GM03348 (cell line): ENCODE data around the gene BCAS1.

Source experiments
- DNase-seq: peaks from one replicate; pipeline ENCODE4 v3.0.0; 2012; ENCODE audit warnings: low spot score

BCAS1 gene

DNA sequence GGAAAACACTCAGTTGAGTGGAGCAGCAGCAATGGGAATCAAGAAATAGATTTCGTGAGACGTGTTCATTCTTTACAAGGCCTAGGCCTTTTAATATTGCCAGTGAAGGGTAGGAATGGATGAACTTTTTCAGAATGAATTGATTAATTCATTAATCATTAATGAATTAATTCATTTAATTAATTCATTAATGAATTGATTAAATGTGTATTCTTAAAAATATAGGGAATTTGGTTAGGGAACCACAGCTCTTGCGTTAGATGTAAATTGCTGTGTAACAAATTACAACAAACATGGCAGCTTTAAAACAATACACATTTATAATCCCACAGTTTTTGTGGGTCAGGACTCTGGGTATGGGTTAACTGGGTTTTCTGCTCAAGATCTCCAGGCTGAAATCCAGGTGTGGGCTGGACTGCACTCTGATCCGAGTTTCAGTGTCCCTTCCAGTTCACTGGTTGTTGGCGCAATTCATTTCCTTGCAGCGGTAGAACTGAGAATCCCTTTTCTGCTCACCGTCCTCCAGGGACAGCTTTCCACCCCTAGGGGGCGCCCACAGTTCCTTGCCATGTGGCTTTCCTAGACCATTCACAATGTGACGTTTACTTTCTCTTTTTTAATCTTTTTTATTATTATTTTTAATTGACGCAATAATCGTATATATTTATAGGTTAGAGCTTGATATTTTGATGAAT is 32.8 kb upstream of the BCAS1 start:
- peak; percentile 72 for DNase-seq

DNA sequence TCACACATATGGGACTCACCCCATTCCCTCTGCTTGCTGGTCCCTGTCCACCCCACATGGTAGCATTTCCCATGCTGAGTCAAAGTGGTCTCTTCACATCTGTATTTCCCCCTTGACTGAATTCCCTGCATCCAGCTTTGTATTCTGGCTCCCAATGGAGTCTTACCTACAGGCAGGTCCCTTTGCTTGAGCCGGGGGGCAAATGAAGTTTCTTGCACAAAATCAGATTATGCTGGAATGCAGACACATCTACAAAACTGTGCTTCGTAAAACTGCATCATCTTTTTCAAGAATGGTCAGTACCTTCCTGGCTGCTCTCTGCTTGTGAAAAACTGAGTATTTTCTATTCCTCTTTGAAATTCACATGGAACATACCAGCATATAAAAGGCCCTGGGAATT is 32.1 kb upstream of the BCAS1 start:
- DNase-seq, result no peak

DNA sequence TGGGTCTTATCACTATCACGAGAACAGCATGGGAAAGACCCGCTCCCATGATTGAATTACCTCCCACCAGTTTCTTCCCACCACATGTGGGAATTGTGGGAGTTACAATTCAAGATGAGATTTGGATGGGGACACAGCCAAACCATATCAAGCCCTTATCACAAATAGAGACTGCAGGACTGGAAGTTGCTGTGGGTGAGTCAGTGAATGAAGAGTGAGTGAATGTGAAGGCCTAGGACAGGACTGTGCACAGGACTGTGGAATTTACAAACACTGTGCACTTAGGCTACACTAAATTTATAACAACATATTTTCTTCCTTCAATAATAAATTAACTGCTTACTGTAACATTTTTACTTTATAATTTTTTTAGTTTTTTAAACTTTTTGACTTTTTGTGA is 30.2 kb upstream of the BCAS1 start:
- no peak for DNase-seq

DNA sequence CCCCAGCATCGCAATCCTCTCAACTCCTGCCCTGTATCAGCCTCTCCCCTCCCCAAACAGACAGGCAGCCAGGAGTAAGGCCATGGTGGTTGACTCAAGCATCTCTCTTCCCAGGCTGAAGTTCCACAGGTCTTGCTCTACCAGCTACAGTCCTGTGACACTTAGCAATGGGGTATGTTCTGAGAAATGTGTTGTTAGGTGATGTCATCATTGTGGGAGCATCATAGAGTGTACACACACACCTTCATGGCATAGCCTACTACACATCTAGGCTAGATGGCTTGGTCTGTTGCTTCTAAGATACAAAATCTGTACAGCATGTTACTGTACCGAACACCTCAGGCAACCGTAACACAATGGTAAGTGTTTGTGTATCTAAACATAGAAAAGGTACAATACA is 29.5 kb upstream of the BCAS1 start:
- no peak for DNase-seq

DNA sequence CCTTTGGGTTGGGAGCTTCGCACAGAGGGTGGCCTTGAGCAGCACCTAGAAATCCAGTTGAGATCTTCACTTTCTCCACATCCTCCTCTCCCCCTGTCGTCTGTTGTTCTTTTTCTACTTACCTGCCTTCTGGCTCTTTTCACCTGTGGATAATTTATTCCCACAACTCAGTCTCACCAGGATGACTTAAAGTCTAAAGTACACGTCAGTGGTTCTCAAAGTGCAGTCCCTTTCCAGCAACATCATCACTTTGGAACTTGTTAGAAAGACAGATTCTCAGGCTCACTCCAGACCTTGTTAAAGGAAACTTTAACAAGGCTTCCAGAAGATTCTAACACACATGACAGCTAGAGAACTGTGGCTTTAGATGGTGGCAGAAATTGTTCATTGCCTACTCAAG is 27.7 kb upstream of the BCAS1 start:
- DNase-seq, result no peak

DNA sequence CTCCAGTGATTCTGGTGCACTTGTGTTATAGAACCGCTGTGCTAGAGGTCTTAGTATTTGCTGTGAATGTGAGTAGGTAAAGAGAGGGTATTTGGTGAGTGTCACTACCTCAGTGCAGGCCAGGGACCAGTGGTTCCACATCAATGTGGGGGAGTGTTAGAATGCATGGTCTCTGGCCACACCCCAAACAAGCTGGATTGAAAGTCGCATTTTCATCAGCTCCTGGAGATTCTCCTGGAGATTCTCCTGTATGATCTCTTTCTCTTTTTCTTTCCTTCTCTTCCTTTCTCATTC is 26.8 kb upstream of the BCAS1 start:
- DNase-seq, result no peak

DNA sequence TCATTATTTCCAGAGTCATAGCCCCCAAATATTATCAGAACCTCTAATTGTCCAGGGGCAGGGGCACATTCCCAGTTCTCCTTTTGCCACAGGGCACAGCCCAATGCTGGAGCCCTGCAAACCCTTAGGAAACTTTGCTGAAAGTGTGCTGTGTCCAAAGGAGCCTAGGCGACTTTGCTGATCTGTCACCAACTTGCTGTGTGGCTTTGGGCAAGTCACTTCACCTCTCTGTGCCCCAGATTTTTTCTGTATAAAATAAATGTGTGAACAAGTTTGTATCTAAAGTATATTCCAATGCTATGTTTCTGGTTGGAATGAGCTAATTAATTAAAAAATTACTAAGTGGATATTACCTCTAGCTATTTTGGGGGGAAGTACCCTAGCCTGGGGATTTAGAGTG is 25.4 kb upstream of the BCAS1 start:
- DNase-seq, result no peak

DNA sequence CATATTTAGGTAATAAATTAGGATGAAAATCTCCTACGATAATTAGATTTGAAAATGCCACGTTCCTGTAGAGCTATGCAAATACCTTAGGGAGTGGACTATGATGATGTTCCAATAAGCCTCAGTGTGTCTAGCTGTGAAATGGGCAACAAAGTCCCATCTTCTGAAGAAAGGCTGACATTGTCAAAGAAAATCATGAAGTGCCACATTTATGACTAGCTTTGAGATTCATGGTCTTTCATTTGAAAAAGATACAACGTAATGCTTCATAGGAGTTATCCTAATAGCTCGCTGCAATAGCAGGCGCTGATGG is 23.8 kb upstream of the BCAS1 start:
- DNase-seq, result no peak

DNA sequence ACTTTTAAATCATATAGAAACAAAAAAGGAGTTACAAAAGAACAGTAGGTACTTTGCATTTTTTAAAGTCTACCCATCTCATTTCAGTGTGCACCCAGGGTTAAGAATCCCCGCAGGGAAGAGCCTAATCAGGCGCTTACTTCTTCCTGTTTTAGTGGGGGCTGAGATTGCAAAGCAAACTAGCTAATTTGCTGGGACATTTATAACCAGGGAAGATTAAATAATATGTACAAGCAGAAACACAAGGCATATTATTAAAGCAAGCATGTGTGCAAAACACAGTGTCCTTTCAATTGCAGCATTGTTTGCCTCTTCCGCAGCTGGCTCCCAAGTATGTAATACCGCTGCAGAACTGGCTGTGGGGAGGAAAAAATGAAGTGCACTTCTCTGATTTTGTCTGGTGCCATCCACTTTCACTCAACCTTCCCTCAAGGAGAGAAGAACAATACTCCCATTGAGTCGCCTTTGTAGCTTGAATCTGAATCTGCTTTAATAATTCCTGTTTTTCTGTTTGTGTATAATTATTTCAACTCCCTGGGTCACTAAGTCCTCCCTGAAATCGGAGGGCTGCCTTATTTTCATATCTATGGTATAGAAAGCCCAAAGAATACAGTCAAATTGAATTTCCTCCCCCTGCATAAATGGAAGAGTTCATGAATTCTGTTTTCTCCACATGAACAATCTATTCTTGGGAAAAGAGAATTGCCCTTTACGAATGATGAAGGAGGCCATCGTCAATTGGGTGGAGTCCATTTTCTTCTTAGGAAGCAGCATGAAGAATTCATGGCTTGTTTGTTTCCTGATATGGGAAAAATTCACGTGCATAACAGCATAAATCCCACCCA is 23.3 kb upstream of the BCAS1 start:
- DNase-seq, result no peak

DNA sequence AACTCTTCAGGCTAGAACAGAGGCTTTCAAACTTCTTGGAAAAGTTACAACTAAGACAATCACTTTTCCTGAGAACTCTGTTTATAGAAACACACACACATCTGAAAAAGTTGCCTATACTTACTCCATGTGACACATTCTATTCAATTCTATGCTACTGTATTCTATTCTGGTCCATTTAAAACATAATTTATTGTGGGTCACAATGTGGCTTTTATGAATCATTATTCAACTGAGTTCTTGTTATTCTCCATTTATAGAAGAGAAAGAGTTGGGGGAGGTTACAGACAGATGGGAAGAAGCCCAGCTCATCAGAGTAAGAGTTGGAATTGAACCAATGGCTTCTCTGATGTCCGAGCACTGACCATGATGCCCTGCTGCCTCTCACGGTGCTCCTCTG is 21.6 kb upstream of the BCAS1 start:
- DNase-seq, result no peak

DNA sequence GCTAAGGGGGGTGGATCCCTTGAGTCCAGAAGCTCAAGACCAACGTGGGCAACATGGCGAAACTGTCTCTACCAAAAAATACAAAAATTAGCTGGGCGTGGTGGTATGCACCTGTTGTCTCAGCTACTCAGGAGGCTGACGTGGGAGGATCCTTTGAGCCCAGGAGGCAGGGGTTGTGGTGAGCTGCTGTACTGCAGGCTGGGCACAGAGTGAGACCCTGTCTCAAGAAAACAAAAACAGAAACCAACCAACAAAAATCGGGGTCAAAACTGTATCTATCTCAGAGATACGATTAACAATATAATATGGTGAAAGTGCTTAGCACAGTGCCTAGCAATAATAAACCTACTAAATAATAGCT is 20.7 kb upstream of the BCAS1 start:
- no peak for DNase-seq

DNA sequence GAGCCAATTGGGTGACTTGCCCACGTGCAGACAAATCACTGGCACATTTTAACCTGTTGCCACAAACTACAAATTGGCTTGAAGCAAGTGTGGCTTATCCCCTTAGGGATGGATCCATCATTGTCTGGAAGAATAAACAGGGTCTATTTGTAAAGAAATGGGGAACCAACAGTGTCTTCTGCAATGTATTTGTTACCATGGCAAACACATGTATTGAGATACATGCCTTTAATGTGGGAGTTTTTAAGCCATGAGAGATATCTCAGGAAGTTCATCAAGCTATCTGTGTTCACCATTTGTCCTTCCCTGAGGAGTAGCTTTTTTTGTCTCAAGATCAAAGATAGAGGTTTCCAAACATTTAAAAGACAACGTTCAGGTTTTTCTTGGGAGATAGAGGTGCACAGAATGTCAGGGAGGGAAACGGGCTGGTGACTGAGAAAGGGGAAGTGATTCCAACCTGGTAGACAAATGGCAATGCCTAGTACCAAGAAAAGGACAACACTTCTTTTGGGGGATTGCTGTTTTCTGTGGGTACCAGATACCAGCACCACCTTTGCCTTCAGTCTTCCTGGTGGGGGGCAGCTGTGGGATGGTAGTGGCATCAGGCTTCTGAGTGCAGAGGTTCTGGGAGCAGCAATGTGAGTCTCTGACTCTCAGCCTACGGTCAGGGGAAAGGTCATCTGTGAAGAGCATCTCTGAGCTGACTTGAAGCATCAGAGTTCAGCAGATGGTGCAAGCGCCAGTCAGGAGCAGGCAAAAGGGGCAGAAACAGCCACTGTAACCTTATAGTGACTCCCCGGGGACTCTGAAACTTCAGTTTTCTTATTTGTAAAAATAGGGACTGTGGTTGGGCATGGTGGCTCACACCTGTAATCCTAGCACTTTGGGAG is 20.1 kb upstream of the BCAS1 start:
- DNase-seq, result no peak

DNA sequence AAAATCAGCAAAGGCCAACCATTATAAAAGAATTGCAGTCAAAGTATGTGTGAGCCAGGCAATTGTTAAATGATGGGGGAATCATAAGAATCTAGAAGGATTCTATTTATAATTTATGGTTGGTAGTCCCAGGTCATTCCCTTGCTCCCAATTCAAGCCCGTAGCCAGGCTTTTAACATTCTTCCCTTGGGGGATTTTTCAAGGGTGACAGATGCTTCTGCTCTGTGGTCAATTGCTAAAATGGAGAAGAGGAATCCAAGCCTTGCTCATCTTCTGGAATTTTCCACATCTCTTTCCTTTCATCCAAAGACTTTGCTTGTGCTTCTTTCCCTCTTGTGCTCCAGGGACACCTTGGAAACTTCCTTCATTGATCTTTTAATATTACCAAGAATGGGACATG is 18.0 kb upstream of the BCAS1 start:
- peak; percentile 57 for DNase-seq

DNA sequence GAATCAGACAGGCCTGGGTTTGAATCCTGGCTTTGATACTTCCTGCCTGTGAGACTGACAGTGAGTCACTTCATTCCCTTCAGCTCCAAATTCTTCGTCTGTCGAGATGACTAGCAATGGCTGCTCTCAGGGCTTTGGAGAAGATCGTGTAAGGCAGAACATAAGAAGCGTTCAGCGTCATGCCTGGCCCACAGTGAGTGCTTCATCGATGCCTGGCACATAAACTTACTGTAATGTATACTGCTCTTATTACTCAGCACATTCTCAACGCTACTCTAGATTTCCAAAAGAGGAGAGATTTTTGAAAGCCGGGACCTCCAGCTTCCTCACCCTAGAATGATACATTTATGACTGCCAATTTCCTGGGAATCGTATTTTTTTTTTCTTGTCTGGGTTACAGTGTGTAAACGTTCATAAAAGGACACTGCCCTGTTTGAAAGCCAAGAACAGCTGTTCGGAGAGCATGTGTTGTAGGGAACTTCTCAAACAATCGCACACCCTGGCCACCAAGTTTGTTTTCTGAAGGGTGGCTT is 16.2 kb upstream of the BCAS1 start:
- peak; percentile 73 for DNase-seq

DNA sequence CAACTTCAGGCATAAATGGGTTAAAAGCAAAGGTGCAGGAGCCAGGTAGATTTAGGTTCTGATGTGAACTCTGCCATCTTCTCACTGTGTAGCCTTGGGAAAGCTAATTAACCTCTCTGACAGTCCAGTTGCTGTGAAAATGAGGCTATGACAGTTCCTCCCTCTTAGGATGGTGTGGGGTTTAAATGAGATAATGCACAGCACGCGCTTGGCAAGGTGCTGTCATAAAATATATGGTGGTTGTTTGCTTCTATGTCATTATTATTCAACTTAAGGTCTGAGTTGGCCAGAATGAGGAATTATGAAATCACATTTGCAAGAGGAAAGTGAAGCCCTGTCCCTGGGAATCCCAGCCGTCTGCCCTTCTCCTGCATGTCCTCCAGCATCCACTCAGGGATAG is 15.5 kb upstream of the BCAS1 start:
- peak; percentile 33 for DNase-seq

DNA sequence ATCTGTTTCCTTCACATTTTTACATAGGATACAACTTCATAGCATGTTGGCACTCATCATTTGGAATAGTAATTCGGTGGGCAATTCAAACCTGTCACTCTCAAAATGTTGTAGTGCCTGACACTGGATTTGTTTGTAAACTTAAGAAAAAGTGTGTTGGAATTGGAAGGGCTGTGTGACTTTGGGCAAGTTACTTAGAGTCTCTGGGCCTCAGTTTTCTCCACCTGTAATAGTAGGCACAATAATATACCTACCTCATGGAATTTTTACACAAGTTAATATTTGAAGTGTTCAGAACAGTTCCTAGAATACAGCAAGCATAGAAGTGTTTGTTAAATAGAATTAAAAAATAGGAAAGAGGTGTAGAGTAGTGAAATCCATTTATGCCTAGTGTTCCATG is 15.0 kb upstream of the BCAS1 start:
- DNase-seq, result no peak

DNA sequence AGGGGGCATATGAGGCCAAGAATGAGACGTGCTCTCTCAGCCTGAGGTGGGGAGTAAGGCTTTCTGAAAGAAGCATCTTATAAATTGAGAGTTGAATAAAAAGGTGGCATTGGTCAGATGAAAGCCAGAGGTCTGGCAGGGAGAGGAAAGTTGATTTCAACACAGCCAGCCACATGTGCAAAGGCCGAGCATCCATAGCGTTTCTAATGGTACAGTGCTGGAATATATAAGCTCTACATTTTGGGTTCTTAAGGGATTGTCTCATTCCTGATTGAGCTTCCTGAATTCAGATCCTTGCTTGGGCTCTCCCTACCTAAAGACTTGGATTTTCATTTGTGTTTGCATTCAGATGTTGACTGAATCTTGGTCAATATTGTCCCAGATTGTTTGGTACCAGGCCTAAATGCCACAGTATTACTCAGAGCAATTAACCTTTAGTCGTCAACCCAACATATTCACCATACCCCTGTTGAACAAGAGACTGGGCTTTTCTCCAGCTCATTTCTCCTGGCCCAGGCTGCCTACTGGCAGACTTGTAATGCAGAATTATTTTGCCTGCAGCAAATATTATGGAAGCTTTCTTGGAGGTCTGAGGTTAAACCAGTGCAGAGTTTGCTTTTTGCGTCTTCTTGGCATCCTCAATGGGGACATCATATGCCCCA is 14.5 kb upstream of the BCAS1 start:
- DNase-seq, result peak; percentile 27

DNA sequence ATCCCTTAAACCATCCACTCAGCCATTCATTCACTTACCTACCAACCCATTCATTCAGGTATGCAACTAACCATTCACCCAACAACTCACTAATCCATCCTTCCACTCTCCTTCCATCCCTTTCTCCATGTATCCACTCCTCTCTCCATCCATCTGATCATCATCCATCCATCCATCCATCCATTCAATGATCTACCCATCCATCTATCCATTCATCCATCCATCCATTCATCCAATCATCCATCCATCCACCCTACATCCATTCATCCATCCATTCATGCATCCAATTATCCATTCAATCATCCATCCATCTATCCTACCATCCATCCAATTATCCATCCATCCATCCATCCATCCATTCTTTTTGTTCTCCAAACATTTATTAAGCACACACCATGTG is 13.8 kb upstream of the BCAS1 start:
- no peak for DNase-seq

DNA sequence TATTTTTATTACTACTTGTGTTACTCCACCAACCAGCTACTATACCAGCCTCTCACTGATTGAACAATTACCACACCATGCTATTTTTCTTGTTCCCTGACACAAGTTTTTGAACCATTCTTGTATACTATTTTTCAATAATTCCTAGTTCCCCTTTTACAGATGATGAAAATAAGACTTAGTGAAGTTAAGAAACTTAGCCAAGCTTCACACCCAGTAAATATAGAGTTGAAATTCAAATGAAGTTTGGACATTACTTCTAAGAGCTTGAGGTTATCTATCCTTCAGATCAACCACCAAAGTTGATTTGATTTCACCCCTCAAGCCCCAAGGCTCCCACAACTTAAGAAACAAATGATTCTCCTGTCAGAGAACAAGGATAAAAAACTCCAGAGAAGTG is 13.1 kb upstream of the BCAS1 start:
- DNase-seq, result no peak

DNA sequence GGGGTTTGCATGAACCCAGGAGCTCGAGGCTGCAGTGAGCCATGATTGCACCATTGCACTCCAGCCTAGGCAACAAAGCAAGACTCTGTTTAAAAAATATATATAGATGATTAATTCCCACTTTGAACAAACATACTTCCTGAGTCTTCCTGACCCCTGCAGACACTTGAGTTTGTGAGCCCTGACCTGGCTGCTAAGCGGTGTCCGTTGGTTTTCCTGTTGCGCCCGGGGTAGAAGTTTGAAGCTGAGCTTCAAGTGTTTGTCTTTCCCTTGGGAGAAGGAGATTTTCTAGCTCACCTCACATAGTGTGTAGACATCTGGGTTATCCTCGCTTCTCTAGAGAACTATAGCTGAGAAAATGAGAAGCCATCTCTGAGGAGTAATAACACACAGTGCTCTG is 11.7 kb upstream of the BCAS1 start:
- no peak for DNase-seq

DNA sequence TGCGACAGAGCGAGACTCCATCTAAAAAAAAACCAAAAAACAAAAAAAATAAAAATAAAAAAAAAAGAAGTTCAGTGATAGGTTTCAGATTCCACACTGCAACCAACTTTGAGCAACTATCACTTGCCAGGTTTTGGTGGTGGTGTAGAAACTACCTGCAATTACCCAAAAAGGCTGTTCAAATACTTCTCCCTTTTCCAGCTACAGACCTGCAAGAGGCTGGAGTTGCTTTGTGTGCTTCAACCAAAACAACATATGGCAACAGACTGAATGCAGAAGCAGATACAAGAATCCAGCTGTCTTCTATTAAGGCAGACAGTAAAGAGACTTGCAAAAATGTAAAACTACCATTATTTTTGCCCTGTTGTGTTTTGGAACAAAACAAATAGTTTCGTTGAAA is 9.3 kb upstream of the BCAS1 start:
- no peak for DNase-seq

DNA sequence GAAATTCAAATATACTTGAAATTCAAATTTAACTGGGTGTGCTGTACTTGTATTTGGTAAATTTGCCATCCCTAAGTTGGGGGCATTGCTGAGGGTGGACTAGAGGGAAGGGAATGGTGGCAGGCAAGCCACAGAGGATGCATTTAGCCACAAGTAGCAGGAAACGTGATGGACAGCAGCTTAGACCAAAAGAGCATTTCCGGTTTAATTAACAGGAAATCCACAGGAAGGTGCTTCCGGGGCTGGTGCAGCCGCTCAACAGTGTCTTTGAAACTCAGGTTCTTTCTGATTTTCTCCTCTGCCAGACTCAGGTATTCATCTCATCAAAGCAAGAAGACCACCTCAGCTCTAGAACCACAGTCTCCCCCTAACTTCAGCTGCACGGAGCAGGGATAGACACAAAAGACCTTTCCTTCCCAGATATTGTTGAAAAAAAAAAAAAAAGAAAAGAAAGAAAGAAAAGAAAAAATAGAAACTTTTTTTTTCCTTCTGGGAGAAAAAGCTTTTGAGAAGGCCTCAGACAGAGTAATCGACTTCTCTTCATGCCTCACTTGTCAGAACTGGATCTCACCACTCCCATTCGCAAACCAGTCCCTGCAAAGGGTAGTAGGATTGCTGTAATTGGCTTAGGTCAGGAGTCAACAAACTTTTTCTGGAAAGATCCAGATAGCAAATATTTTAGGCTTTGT is 8.0 kb upstream of the BCAS1 start:
- no peak for DNase-seq
